ENCODE results near the gene FOXP1. TPM values are rescaled to one million over a fixed set of nuclear protein-coding genes. Genes with fewer than 3 reads are reported as not detected.

Gene FOXP1
- 100 to 1,000 TPM in 1 of 4 donors, 10 to 100 TPM in 3; 86.4 to 107 (median 93.8) TPM for total RNA-seq

- 0 to 1% methylated on average over 46 to 61 of the region's 75 CpGs for WGBS, 2 donors
Measured at GRCh38 chr3:71583566-71584393, at the start of gene FOXP1. FOXP1 (minus strand) TSS chr3:71583728; CDS start chr3:71198381, 385,347 bp downstream.

DNA sequence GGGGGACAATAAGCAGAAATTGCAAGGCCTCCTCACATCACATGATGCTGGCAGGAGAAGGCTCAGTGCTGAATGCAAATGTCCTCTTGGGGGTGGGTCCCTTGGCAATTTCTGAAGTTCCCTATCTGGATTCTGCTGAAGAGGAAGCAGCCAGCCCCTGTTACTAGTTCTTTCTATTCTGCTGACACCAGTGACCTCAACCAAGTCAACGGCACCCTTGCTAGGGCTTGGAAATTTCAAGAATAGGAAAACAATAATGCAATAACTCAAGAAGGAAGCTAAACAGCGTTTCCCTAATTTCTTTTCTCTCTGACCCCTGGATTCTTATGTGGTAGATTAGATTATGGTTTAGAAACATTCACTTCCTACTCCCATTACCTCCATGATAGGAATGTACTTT lies 46.2 kb upstream of the FOXP1 start:
- H3K4me1 ChIP-seq: peaks cover 0 to 10% (median 0%) of the 10 kb centered on the region in 4 donors
- no peaks in the 10 kb centered on the region for H3K9me3 ChIP-seq
- no peak overlapping the region for H3K4me3 ChIP-seq
- TF ChIP-seq, protein P1, sequence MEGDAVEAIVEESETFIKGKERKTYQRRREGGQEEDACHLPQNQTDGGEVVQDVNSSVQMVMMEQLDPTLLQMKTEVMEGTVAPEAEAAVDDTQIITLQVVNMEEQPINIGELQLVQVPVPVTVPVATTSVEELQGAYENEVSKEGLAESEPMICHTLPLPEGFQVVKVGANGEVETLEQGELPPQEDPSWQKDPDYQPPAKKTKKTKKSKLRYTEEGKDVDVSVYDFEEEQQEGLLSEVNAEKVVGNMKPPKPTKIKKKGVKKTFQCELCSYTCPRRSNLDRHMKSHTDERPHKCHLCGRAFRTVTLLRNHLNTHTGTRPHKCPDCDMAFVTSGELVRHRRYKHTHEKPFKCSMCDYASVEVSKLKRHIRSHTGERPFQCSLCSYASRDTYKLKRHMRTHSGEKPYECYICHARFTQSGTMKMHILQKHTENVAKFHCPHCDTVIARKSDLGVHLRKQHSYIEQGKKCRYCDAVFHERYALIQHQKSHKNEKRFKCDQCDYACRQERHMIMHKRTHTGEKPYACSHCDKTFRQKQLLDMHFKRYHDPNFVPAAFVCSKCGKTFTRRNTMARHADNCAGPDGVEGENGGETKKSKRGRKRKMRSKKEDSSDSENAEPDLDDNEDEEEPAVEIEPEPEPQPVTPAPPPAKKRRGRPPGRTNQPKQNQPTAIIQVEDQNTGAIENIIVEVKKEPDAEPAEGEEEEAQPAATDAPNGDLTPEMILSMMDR (IDR thresholded peaks at IDR 0.05): no peak
- TF ChIP-seq POLR2A (IDR thresholded peaks at IDR 0.05): no peak
- TF ChIP-seq EP300 (IDR thresholded peaks at IDR 0.05): peak in 1 of 2 donors; percentile 39
- H3K27ac ChIP-seq: peak overlapping the region in 2 of 4 donors; percentile 30 to 46
- no peaks in the 10 kb centered on the region for H3K27me3 ChIP-seq
- DNase-seq (ENCODE audit: low spot score in 2 of 2): peak in 1 of 2 donors; percentile 50
- WGBS, 2 donors: 27 to 31% methylated on average over 2 of the region's 2 CpGs
- H3K36me3 ChIP-seq: no peaks in the 10 kb centered on the region

More at GRCh38 chr3:71583566-71584393, at the start of gene FOXP1:
- peak in 1 of 2 donors; percentile 53 for TF ChIP-seq POLR2A (IDR thresholded peaks at IDR 0.05)
- TF ChIP-seq EP300 (IDR thresholded peaks at IDR 0.05): peak in 1 of 2 donors; percentile 79
- TF ChIP-seq, protein P1 (IDR thresholded peaks at IDR 0.05): peak in 2 of 5 experiments; percentile 23 to 26
- peak within 1 kb of the TSS; percentile 93 to 99 (median 97) for H3K27ac ChIP-seq
- no peaks in the 10 kb centered on the region for H3K27me3 ChIP-seq
- H3K36me3 ChIP-seq: no peaks in the 10 kb centered on the region
- peaks cover 0 to 33% (median 3%) of the 10 kb centered on the region in 4 donors for H3K4me1 ChIP-seq
- H3K9me3 ChIP-seq: no peaks in the 10 kb centered on the region
- peak; percentile 51 to 78 for DNase-seq (ENCODE audit: low spot score in 2 of 2)
- peak within 1 kb of the TSS; percentile 77 to 91 (median 84) for H3K4me3 ChIP-seq

- Histone ChIP-seq H3K4me3 (no peak overlapping the region), H3K36me3 (no peaks in the 10 kb centered on the region), H3K27me3 (no peaks in the 10 kb centered on the region), H3K9me3 (no peaks in the 10 kb centered on the region), H3K27ac (peak overlapping the region in 2 of 4 donors; percentile 30 to 46), H3K4me1 (peaks cover 0 to 10% (median 0%) of the 10 kb centered on the region in 4 donors)
- 51 to 54% methylated on average over 8 of the region's 8 CpGs for WGBS, 2 donors
- TF ChIP-seq POLR2A (IDR thresholded peaks at IDR 0.05) (no peak), EP300 (IDR thresholded peaks at IDR 0.05) (no peak)
- TF ChIP-seq, protein P1 (IDR thresholded peaks at IDR 0.05): no peak
- DNase-seq (ENCODE audit: low spot score in 2 of 2): peak in 1 of 2 donors; percentile 11
Measured at GRCh38 chr3:71629289-71629688, 45.8 kb upstream of the FOXP1 start.

GRCh38 chr3:71628522-71628921 lies 45.0 kb upstream of the FOXP1 start:
- WGBS, 2 donors: 73 to 79% methylated on average over 6 of the region's 6 CpGs
- Histone ChIP-seq H3K4me3 (no peak overlapping the region), H3K27ac (no peak overlapping the region), H3K36me3 (no peaks in the 10 kb centered on the region), H3K9me3 (no peaks in the 10 kb centered on the region), H3K4me1 (peaks cover 0 to 10% (median 0%) of the 10 kb centered on the region in 4 donors), H3K27me3 (no peaks in the 10 kb centered on the region)
- DNase-seq (ENCODE audit: low spot score in 2 of 2): no peak
- TF ChIP-seq, protein P1 (IDR thresholded peaks at IDR 0.05): no peak
- no peak for TF ChIP-seq EP300 (IDR thresholded peaks at IDR 0.05)
- no peak for TF ChIP-seq POLR2A (IDR thresholded peaks at IDR 0.05)

DNA sequence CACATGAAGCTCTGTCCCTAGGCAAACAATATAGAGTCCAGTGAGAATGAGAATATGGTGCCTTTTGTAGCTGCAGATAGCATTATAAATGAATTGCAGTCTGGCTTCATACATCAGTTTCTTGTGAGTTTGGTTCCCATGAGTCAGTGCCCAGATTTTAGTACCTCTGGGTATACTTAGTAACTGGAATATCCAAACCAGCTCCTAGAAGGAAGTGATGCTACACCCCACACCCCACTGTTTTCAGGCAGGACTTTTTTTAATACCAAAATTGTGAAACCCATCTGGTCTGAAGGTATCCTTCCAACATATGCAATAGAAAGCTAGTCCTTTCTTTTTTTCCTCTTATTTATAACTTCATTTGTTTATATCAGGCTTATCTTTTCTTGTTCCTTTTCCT lies 42.1 kb upstream of the FOXP1 start:
- H3K4me1 ChIP-seq: peaks cover 0 to 10% (median 0%) of the 10 kb centered on the region in 4 donors
- no peaks in the 10 kb centered on the region for H3K27me3 ChIP-seq
- H3K27ac ChIP-seq: no peak overlapping the region
- H3K4me3 ChIP-seq: no peak overlapping the region
- no peaks in the 10 kb centered on the region for H3K36me3 ChIP-seq
- TF ChIP-seq EP300 (IDR thresholded peaks at IDR 0.05) (no peak), POLR2A (IDR thresholded peaks at IDR 0.05) (no peak)
- TF ChIP-seq, protein P1 (IDR thresholded peaks at IDR 0.05): no peak
- no peaks in the 10 kb centered on the region for H3K9me3 ChIP-seq
- no peak for DNase-seq (ENCODE audit: low spot score in 2 of 2)
